C4-2B (cell line): Measurements from ENCODE around the gene MAZ.

Experiments
- ZFX ChIP-seq: fragments of 450-650 bp; IDR thresholded peaks from 2 replicates; pipeline ENCODE4 v1.6.1; 2017
- TF ChIP-seq, protein P1 (sequence below): fragments of 450-650 bp; conservative IDR thresholded peaks from 2 replicates; pipeline ENCODE4 v1.5.1; 2017; ENCODE audit warnings: mild to moderate bottlenecking

DNA sequence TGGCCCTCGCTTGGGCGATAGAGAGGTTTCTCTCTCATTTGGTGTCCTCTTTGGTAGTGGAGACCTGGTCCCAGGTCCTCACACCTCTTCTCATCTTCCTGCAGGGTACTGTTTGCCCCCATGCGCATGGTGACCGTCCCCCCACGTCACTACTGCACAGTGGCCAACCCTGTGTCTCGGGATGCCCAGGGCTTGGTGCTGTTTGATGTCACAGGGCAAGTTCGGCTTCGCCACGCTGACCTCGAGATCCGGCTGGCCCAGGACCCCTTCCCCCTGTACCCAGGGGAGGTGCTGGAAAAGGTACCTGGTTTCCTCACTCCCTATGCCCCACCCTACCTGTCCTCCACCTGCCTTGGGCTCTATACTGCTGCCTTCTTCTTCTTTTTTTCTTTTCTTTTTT is 24.4 kb downstream of the MAZ start:
- TF ChIP-seq, protein P1, sequence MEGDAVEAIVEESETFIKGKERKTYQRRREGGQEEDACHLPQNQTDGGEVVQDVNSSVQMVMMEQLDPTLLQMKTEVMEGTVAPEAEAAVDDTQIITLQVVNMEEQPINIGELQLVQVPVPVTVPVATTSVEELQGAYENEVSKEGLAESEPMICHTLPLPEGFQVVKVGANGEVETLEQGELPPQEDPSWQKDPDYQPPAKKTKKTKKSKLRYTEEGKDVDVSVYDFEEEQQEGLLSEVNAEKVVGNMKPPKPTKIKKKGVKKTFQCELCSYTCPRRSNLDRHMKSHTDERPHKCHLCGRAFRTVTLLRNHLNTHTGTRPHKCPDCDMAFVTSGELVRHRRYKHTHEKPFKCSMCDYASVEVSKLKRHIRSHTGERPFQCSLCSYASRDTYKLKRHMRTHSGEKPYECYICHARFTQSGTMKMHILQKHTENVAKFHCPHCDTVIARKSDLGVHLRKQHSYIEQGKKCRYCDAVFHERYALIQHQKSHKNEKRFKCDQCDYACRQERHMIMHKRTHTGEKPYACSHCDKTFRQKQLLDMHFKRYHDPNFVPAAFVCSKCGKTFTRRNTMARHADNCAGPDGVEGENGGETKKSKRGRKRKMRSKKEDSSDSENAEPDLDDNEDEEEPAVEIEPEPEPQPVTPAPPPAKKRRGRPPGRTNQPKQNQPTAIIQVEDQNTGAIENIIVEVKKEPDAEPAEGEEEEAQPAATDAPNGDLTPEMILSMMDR: no peak
- no peak for TF ChIP-seq ZFX
